Liver (tissue), 9 donors: ENCODE data around the gene PMPCB. TPM values are rescaled to one million over a fixed set of nuclear protein-coding genes. Genes with fewer than 3 reads are reported as not detected.
A peak's percentile ranks its signal among the peaks of the same experiment; 100 is the strongest.
"Not testable (repeated sequence)": the region's sequence is repeated elsewhere in the genome, so short reads cannot be mapped to it uniquely, and the experiment has no call there.

ENCODE experiments used
- DNase-seq: peaks from one replicate; pipeline ENCODE4 v3.0.0-alpha.2; 2017; ENCODE audit warnings: low spot score
- H3K27ac ChIP-seq, 2 donors: one replicate each; pipeline ENCODE4 v1.7.0; 2013; ENCODE audit warnings: inconsistent platforms in 2 of 2, low read length in 2 of 2, control low read depth in 1 of 2, low read depth in 1 of 2, mild to moderate bottlenecking in 1 of 2
- H3K27me3 ChIP-seq, 4 donors: one replicate each; pipeline versions ENCODE4 v1.6.1 to v1.7.0; 2013; ENCODE audit warnings: low read length in 3 of 4, inconsistent platforms in 1 of 4, mild to moderate bottlenecking in 1 of 4, moderate library complexity in 1 of 4; ENCODE audit not compliant: control insufficient read depth in 4 of 4, insufficient read depth in 4 of 4
- H3K36me3 ChIP-seq, 4 donors: one replicate each; pipeline versions ENCODE4 v1.6.1 to v1.7.0; 2013; ENCODE audit warnings: low read length in 3 of 4, mild to moderate bottlenecking in 3 of 4, low read depth in 1 of 4, moderate library complexity in 1 of 4; ENCODE audit not compliant: control insufficient read depth in 4 of 4, insufficient read depth in 3 of 4
- H3K4me1 ChIP-seq, 4 donors: one replicate each; pipeline versions ENCODE4 v1.6.1 to v1.7.0; 2013; ENCODE audit warnings: low read length in 3 of 4, mild to moderate bottlenecking in 3 of 4, moderate library complexity in 1 of 4; ENCODE audit not compliant: control insufficient read depth in 4 of 4, insufficient read depth in 4 of 4
- H3K4me3 ChIP-seq, 3 donors: one replicate each; pipeline versions ENCODE4 v1.6.1 to v1.7.0; 2013; ENCODE audit warnings: low read length in 3 of 3, control low read depth in 1 of 3, low read depth in 1 of 3, mild to moderate bottlenecking in 1 of 3
- H3K9ac ChIP-seq, 2 donors: one replicate each; pipeline ENCODE4 v1.7.0; 2013; ENCODE audit warnings: low read length in 2 of 2, mild to moderate bottlenecking in 2 of 2, moderate library complexity in 2 of 2, control low read depth in 1 of 2, low read depth in 1 of 2
- H3K9me3 ChIP-seq, 4 donors: one replicate each; pipeline versions ENCODE4 v1.6.1 to v1.7.0; 2013; ENCODE audit warnings: low read length in 3 of 4; ENCODE audit not compliant: control insufficient read depth in 4 of 4
- ATF3 ChIP-seq: IDR thresholded peaks from 2 replicates; pipeline ENCODE4 v1.6.1; 2016; ENCODE audit warnings: antibody characterized with exemption
- EGR1 ChIP-seq, 2 donors: IDR thresholded peaks; 2 replicates each; pipeline ENCODE4 v1.6.1; 2016 to 2018; ENCODE audit warnings: antibody characterized with exemption in 2 of 2, low read depth in 2 of 2
- FOXA1 ChIP-seq: IDR thresholded peaks from 2 replicates; pipeline ENCODE4 v1.6.1; 2016; ENCODE audit warnings: antibody characterized with exemption
- FOXA2 ChIP-seq: IDR thresholded peaks from 2 replicates; pipeline ENCODE4 v1.6.1; 2016; ENCODE audit warnings: antibody characterized with exemption
- GABPA ChIP-seq, 2 donors: IDR thresholded peaks in 1 of 2; conservative IDR thresholded peaks in 1 of 2; 2 replicates each; pipeline ENCODE4 v1.6.1; 2016; ENCODE audit warnings: antibody characterized with exemption in 2 of 2, mild to moderate bottlenecking in 1 of 2, moderate library complexity in 1 of 2
- HNF4A ChIP-seq, 2 donors: conservative IDR thresholded peaks; 2 replicates each; pipeline ENCODE4 v1.6.1; 2016; ENCODE audit warnings: antibody characterized with exemption in 2 of 2, mild to moderate bottlenecking in 2 of 2
- JUND ChIP-seq, 2 donors: IDR thresholded peaks; 2 replicates each; pipeline ENCODE4 v1.6.1; 2016; ENCODE audit warnings: antibody characterized with exemption in 2 of 2
- NR2F2 ChIP-seq: IDR thresholded peaks from 2 replicates; pipeline ENCODE4 v1.6.1; 2016; ENCODE audit warnings: antibody characterized with exemption
- RAD21 ChIP-seq, 2 donors: IDR thresholded peaks; 2 replicates each; pipeline ENCODE4 v1.6.1; 2016; ENCODE audit warnings: antibody characterized with exemption in 2 of 2, mild to moderate bottlenecking in 2 of 2
- RXRA ChIP-seq, 2 donors: IDR thresholded peaks; 2 replicates each; pipeline ENCODE4 v1.6.1; 2017 to 2018; ENCODE audit warnings: antibody characterized with exemption in 2 of 2, mild to moderate bottlenecking in 1 of 2
- YY1 ChIP-seq: IDR thresholded peaks from 2 replicates; pipeline ENCODE4 v1.6.1; 2016; ENCODE audit warnings: antibody characterized with exemption, mild to moderate bottlenecking
- ZBTB33 ChIP-seq: IDR thresholded peaks from 2 replicates; pipeline ENCODE4 v1.6.1; 2016; ENCODE audit warnings: antibody characterized with exemption
- WGBS: extraction: QIAGEN DNeasy Blood & Tissue Kit; methylation state at CpG from one replicate; pipeline ENCODE4 v1.1.7; 2013; 5-methylcytosine and 5-hydroxymethylcytosine counted together
- polyA plus RNA-seq, 2 donors: library from polyadenylated mRNA; stranded (reverse) in 1 of 2; unstranded in 1 of 2; fragments of 200-250 nt in 1 of 2; fragments of >200 nt in 1 of 2; fragmentation: Nextera tagmentation in 1 of 2; extraction: Ambion mirVana in 1 of 2; gene quantifications; one replicate each; pipeline versions ENCODE4 v1.2.1 to v1.2.3, GENCODE V29; 2013 to 2015
- total RNA-seq, 2 donors: library from RNA; depleted of rRNA; stranded (reverse); fragments of >200 nt; gene quantifications; one replicate each; pipeline ENCODE4 v1.2.3, GENCODE V29; 2014
- donor health status: healthy.
- donor health status: healthy.
- donor health status: healthy.
- donor health status: healthy.
- donor health status: healthy.

PMPCB gene
- total and polyA plus RNA-seq, 4 donors: 43.3 to 59.9 (median 53.7) TPM

DNA sequence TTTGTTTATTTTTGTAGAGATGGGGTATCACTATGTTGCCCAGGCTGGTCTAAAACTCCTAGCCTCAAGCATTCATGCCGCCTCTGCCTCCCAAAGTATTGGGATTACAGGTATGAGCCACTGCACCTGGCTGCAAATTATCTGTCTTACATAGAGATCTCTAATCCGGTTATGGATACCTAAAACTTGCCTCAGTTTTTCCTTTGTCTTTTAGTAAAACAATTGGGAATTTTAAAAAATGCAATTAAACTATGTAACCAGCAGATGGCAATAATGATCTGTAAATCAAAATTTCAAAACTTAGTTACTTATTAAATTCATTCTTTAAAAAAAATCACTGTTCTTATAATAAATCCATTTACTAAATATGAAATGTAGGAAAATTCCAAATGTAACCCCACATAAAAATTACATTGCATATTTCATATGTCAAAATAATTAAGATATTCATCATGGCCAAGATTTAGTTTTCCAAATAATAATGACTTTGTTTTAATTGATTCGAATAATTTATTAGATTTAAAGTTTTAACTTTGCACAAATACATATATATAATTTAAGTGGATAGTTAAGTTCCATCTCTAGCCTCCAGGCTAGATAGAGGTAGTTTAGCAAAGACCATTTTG is 14.3 kb upstream of the PMPCB start:
- peaks cover 9 to 16% (median 12%) of the 10 kb centered on the region in 4 donors for H3K4me1 ChIP-seq
- not testable (repeated sequence) for H3K9me3 ChIP-seq, H3K27ac ChIP-seq, H3K9ac ChIP-seq, H3K4me3 ChIP-seq, H3K27me3 ChIP-seq, DNase-seq, H3K36me3 ChIP-seq
- 38% methylated on average over 3 of the region's 3 CpGs for WGBS
- peak in 1 of 2 donors; percentile 6 for TF ChIP-seq RAD21 (IDR thresholded peaks at IDR 0.05)

DNA sequence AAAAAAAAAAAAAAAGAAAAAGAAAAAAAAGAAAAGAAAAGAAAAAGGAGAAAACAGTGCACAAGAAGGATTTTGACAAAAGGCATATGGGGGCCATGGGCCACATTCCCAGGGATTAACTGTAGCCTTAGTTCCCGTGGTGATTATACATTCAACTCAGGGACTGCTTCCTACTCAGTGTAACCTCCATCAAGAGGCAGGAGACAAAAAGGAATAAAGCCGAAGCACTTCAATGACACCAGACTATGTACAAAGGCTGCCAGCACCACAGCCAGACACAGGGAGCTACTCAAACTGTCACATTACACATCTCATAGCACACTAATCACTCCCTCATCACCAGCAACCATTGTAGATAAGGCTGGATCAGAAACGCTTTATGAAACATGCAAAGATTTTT is 5.1 kb upstream of the PMPCB start:
- TF ChIP-seq NR2F2: no peak
- no peak for TF ChIP-seq YY1
- no peak for TF ChIP-seq EGR1 (IDR thresholded peaks at IDR 0.05; ENCODE audit: low read depth in 2 of 2)
- no peak for TF ChIP-seq ZBTB33
- no peak for TF ChIP-seq RXRA (IDR thresholded peaks at IDR 0.05)
- TF ChIP-seq ATF3: no peak
- no peak for TF ChIP-seq JUND (IDR thresholded peaks at IDR 0.05)
- no peak for TF ChIP-seq FOXA1
- TF ChIP-seq GABPA (IDR thresholded peaks at IDR 0.05 in 1 of 2, conservative IDR thresholded peaks at IDR 0.05 in 1 of 2): no peak
- Histone ChIP-seq H3K4me3 (no peak overlapping the region), H3K9ac (no peak overlapping the region), H3K27ac (no peak overlapping the region), H3K4me1 (peaks cover 0 to 3% (median 3%) of the 10 kb centered on the region in 4 donors), H3K36me3 (no peaks in the 10 kb centered on the region), H3K27me3 (no peaks in the 10 kb centered on the region), H3K9me3 (no peaks in the 10 kb centered on the region)
- 89% methylated on average over 3 of the region's 3 CpGs for WGBS
- DNase-seq: no peak

GRCh38 chr7:103293526-103293925 is 3.7 kb upstream of the PMPCB start:
- WGBS: 97% methylated on average over 1 of the region's 1 CpG
- no peak for DNase-seq
- H3K27me3 ChIP-seq: no peaks in the 10 kb centered on the region
- TF ChIP-seq JUND (IDR thresholded peaks at IDR 0.05): no peak
- no peak for TF ChIP-seq ATF3
- TF ChIP-seq FOXA2: no peak
- no peak for TF ChIP-seq GABPA (IDR thresholded peaks at IDR 0.05 in 1 of 2, conservative IDR thresholded peaks at IDR 0.05 in 1 of 2)
- no peak for TF ChIP-seq HNF4A (conservative IDR thresholded peaks at IDR 0.05)
- no peak for TF ChIP-seq RAD21 (IDR thresholded peaks at IDR 0.05)
- no peak for TF ChIP-seq FOXA1
- no peak overlapping the region for H3K9ac ChIP-seq
- H3K36me3 ChIP-seq: no peaks in the 10 kb centered on the region
- no peak overlapping the region for H3K27ac ChIP-seq
- H3K4me1 ChIP-seq: peaks cover 0 to 13% (median 11%) of the 10 kb centered on the region in 4 donors
- H3K9me3 ChIP-seq: no peaks in the 10 kb centered on the region
- no peak overlapping the region for H3K4me3 ChIP-seq
